HG03469 (cell line): ENCODE results near the gene AUTS2.
"Not testable (repeated sequence)": the region's sequence is repeated elsewhere in the genome, so short reads cannot be mapped to it uniquely, and the experiment has no call there.

Experiments
- ATAC-seq: cut with Tn5 transposase; IDR thresholded peaks from one replicate; pipeline ENCODE4 v1.9.1; 2021; ENCODE audit warnings: mild to moderate bottlenecking, moderate library complexity, moderate number of reproducible peaks; ENCODE audit not compliant: unreplicated experiment

AUTS2 gene

DNA sequence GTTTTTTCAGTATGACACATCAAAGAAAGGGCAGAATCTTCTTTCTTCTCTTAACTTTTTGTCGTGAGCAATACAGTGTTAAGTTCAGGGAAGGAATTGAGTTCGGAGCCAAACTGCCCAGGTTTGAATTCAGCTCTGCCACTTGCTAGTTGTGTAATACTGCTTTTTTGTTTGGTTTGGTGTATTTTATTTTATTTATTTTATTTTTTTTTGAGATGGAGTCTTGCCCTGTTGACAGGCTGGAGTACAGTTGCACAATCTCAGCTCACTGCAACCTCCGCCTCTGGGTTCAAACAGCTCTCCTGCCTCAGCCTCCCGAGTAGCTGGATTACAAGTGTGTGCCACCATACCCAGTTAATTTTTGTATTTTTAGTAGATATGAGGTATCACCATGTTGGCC lies 993.9 kb downstream of the AUTS2 start:
- no peak for ATAC-seq

GRCh38 chr7:70594170-70594569 lies 995.9 kb downstream of the AUTS2 start:
- ATAC-seq, result no peak

- ATAC-seq, result not testable (repeated sequence)
Measured at GRCh38 chr7:70594885-70595284, 996.6 kb downstream of the AUTS2 start.

DNA sequence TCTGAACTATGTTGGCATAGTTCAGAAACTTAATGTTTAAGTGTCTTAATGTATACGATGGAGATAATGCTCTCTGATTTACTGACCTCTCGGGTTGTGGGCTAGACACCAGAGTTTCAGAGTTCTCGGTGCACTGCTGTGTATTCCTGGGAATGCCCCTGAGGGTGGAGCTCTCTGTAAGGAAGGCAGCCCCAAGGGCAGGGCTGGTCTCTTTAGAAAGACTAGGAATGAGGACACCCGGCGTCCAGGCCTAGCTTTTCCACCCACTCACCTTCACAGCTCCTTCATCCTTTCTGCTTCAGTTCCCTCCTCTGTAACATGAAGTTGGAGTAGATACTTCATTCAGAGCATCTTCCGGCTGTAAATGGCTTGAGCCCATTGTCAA lies 997.1 kb downstream of the AUTS2 start:
- ATAC-seq, result no peak

- ATAC-seq, result no peak
Measured at GRCh38 chr7:70595755-70596597, 997.7 kb downstream of the AUTS2 start.

DNA sequence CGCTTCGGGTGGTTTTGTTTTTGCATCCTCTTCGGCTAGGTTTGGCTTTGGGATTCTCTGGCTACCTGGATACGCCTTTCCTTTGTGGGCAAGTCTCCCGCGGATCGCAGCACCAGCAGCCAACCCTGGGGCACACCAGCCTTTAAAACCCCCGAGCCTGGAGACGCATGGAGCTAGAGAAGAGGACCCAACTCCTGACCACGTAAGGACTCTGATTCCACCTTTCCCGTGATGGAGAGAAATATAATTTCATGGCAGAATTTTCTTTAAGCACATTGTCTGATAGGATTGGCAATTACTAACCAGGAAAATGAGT lies 998.3 kb downstream of the AUTS2 start:
- no peak for ATAC-seq

DNA sequence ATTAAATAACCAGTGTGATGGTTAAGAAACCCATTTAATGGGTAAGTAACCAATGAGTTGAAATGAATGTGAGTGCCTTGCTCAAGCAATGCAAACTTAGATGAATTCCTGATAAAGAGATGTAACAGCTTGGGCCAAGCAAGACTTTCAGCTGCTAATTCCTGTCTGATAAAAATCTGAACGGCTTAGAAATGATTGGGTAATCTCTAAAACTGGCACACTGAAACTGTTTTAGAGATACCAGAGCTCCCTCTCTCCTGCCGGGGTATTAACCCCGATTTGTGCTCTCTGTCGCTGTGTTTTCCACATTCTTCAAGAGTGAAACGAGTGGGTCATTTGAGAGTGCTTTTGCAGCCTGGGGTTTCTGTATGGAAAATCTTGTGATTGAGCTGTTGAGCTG lies 998.8 kb downstream of the AUTS2 start:
- no peak for ATAC-seq

- no peak for ATAC-seq
Measured at GRCh38 chr7:70598976-70599375, 1000.7 kb downstream of the AUTS2 start.

DNA sequence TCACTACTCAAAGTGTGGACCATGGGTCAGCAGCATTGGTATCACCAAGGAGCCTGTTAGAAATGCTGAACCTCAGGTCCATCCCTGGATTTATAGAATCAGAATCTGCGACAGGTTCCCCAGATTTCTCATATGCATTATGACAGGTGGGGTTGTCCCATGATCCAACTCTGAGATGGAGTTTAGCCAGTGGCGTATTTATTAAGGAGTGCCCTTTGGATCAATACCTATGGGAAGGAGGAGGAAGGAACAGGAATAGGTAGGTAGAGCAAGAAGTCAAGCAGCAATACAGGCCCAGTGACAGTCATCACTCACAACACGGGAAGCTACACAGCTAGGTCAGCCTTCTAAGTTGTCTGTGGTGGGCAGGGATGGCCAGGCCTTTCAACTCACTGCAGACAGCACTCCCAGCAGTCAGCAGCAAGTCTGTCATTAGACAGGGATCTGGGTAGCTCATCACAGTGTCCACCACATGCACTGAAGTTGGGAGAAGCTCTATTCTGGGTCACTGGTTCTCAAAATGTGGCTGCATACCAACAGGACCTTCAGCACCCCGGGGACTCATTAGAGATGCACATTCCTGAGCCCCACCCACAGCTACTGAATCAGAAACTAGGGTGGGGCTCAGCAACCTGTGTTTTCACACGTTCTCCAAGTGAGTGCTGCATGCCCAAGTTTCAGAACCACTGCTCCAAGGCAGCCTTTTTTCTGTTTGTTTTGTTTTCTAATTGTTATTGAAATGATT lies 1001.3 kb downstream of the AUTS2 start:
- ATAC-seq, result no peak

DNA sequence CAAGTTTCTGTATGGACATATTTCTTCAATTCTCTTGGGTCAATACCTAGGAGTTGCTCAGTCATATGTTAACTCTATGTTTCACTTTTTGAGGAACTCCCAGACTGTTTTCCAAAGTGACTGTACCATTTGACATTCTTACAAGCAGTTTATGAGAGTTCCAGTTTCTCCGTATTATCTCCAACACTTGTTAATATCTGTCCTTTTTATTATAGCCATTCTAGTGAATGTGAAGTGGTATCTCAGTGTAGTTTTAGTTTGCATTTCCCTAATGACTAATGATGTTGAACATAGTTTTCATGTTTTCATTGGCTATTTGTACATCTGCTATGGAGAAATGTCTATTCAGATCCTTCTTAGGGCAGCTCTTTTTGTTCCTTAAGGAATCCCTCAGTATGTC lies 1002.7 kb downstream of the AUTS2 start:
- ATAC-seq, result no peak

- ATAC-seq, result no peak
Measured at GRCh38 chr7:70602117-70602516, 1003.8 kb downstream of the AUTS2 start.

DNA sequence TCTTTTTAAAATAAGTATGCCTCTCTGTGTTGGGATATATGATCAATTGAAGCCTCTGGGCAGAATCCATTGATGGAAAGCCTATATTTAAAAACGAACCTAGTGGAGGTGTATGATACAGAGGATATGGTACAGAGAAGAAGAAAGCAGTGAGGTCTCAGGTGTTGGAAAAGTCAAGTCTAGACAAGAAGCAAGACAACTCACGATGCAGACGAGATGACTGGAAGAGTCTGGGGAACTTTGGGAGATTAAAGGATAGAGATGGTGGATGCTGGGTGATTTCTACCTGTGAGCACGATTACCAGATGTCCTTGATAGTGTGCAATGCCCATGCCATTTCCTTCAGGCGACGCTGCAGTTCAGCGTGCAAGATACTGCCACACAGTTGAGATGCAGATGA lies 1009.0 kb downstream of the AUTS2 start:
- no peak for ATAC-seq

DNA sequence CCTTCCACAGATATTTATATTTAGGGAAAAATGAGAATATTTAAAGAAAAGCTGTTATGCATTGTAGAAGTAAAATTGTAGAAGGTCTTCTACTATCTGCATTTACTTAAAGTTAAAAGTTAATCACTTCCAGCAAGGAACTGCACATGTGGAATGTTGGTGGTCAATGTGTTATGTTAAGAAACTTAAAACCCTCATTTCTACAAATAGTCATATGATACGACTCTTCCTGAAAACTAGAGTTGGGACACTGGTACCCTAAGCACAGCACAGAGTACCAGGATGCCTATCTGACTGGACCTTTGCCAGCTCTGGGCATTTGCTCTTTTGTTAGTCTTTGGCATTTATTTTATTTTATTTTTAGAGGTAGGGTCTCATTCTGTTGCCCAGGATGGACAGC lies 1009.5 kb downstream of the AUTS2 start:
- ATAC-seq, result no peak

- ATAC-seq, result no peak
Measured at GRCh38 chr7:70608229-70608628, 1010.0 kb downstream of the AUTS2 start.

DNA sequence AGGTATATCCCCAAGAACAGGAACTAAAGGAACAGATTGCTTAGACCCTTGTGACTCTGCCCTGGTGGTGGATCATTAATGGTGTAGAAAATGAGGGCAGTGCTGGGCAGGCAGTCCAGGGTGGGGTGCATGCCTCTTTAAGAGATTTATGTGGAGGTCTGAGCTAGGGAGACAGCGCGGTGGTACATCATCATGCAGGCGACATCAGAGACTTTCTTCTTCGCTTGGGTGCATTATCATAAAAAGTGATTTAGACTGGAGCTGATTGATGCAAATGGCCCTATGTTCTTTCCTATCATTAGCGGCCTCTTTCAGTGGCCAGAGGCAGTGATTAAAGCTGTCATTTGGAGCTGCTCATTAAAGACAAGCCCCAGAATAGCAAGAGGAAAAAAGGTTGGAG lies 1014.5 kb downstream of the AUTS2 start:
- no peak for ATAC-seq

DNA sequence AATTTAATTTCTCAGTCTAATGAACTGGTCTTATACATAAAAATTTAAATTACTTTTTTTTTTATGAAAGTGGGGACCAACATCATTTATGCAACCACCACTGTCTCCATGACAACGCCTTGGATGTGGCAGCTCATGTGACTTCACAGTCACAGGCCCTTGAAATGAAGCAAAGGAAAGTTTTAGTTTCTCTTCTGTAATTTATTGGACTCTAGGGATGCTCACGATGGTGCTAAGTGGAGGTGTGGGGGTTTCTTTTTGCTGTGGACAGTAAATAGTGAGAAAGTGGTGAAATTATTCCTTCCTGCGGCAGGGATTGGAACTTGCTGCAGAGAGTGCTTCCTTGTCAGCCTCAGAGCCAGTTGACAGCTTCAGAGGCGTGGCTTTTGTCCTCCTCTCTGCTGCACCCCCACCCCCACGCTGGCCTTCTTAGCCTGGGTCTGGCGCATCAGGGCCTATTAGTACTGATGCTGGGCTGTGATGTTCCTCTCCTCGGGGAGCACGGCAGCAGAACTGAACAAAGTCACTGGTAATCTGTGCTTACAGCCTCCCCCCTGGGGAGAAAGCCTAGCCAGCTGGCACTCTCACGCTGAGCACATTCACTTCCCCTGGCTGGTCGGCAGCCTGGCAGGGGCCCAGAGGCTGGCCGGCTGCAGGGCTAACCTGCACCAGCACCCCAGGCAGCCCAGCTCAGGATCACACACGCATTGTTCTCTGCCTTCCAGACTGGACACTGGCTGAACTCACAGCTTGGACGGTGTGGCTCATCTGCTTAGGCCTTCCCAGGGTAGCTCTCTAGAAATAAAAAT lies 1016.2 kb downstream of the AUTS2 start:
- no peak for ATAC-seq

GRCh38 chr7:70615066-70615606 lies 1016.9 kb downstream of the AUTS2 start:
- ATAC-seq, result no peak

DNA sequence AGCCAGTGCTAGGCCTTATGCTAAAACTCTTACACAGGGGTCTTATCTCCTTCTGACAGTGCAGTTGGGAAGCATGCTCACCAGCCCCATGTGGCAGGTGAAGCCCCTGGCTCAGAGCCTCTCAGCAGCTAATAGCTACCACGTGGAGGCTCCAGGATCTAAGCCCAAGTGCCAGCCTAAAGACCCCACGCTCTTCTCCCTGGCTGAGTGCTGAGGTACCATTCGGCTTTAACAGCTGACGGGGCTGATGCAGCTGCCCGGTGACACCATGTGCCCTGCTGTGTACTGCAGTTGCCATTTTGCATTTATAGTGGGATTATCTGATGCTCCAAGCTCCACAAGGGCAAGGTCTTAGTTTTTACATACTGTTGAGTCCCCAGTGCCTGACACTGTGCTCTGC lies 1017.9 kb downstream of the AUTS2 start:
- ATAC-seq, result no peak

GRCh38 chr7:70616821-70617220 lies 1018.5 kb downstream of the AUTS2 start:
- no peak for ATAC-seq

DNA sequence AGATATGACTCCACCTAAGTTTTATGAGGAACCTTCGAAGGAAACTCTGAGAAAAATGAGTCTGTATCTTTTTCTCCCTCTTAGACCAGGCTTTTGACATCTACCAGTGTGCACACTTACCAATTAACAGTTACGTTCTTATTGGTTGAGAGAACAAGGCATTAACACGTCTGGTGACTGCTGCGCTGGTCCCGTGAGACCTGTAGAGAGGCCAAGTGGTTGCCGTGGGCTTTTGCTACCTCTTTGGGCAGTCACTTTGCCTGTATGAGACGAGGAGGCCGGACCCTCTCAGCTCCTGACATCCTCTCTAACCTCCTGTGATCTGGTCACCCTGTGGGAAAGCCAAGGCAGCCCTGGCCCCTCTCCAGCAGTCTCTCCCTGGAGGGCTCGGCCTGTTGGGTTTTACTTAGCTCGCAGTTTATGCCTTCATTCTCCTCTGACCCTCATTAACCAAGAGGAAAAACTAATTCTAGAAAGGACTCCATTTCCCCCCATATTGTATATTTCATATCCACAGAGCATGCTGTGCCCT lies 1019.8 kb downstream of the AUTS2 start:
- ATAC-seq, result no peak

DNA sequence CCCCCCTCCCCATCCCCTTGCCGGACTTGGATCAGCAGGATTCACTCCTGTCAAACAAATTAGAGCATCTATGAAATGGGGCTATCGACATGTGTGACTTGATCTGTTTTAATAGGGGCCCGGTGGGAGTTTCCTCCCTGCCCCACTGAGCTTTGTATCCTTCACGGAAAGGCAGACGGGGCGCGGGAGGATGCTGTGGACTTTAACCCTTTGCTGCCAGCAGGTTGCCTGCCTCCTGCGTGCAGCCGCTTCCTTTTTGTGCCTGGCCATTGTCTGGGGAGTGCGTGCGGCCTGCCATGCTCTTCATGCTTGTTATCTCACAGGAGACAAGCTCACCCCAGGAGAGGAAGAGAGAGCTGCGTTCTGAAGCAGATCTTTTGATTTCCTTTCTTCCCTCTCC lies 1020.9 kb downstream of the AUTS2 start:
- no peak for ATAC-seq
